Omental fat pad (tissue), 4 donors: ENCODE results near the gene PRDM16. TPM values are rescaled to one million over a fixed set of nuclear protein-coding genes. Genes with fewer than 3 reads are reported as not detected.

ENCODE experiments used
- ATAC-seq: fragments of 150-250 bp; one replicate; pipeline ENCODE4 v1.9.1; 2016; ENCODE audit warnings: mild to moderate bottlenecking, moderate library complexity; ENCODE audit not compliant: low FRiP score
- DNase-seq: peaks from one replicate; pipeline ENCODE4 v3.0.0-alpha.2; 2019; ENCODE audit warnings: low spot score
- total RNA-seq, 4 donors: library from RNA; depleted of rRNA; stranded (reverse); fragments of >200 nt; gene quantifications; one replicate each; pipeline ENCODE4 v1.1.0, GENCODE V29; 2016
- TF ChIP-seq, protein P1 (sequence below), 3 donors: fragments of 450-650 bp; IDR thresholded peaks; one replicate each; pipeline ENCODE4 v1.5.1; 2016 to 2017; ENCODE audit warnings: antibody characterized with exemption in 3 of 3, mild to moderate bottlenecking in 3 of 3, moderate library complexity in 2 of 3

PRDM16 gene
- total RNA-seq, 4 donors from 2014 or later, result 0.19 to 3.8 (median 1.8) TPM

- DNase-seq (no peak), ATAC-seq (no peak)
- TF ChIP-seq, protein P1, sequence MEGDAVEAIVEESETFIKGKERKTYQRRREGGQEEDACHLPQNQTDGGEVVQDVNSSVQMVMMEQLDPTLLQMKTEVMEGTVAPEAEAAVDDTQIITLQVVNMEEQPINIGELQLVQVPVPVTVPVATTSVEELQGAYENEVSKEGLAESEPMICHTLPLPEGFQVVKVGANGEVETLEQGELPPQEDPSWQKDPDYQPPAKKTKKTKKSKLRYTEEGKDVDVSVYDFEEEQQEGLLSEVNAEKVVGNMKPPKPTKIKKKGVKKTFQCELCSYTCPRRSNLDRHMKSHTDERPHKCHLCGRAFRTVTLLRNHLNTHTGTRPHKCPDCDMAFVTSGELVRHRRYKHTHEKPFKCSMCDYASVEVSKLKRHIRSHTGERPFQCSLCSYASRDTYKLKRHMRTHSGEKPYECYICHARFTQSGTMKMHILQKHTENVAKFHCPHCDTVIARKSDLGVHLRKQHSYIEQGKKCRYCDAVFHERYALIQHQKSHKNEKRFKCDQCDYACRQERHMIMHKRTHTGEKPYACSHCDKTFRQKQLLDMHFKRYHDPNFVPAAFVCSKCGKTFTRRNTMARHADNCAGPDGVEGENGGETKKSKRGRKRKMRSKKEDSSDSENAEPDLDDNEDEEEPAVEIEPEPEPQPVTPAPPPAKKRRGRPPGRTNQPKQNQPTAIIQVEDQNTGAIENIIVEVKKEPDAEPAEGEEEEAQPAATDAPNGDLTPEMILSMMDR (IDR thresholded peaks at IDR 0.05), result no peak
These were observed 36.5 kb upstream of the PRDM16 start for GRCh38 chr1:3032371-3033039.

DNA sequence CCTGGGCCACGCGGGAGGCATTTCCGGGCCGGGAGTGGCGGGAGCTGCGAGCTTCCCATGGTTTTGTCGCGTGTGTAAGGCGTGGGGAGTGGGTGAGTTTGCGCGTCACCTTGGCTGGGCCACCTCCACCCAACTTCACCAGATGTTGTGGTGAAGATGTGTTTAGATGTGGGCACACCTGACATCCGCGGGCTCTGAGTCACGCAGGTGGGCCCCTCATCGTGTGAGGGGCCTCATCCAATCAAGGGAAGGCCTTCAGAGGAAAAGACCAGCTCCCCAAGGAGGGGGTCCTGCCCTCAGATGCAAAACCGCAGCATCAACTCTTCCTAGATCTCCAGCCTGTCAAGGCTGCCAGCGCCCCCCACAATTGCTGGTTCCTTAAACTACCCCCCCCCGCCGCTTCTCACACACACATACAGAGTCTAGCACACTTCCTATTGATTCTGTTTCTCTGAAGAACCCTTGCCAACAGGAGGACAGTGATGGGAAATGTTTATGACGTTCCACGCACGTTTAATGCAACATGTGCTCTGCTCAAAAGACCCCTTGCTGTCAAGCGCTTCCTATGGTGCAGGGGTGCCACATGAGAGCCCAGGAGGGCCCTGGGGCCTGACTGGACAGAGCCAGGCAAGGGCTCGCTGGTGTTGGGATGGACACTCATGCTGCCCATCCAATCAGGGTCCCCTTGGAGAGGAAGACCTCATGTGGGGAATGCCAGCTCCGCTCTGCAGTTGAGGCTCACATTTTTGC, 35.8 kb upstream of the PRDM16 start:
- DNase-seq (no peak), ATAC-seq (no peak)
- TF ChIP-seq, protein P1 (IDR thresholded peaks at IDR 0.05), result no peak

DNA sequence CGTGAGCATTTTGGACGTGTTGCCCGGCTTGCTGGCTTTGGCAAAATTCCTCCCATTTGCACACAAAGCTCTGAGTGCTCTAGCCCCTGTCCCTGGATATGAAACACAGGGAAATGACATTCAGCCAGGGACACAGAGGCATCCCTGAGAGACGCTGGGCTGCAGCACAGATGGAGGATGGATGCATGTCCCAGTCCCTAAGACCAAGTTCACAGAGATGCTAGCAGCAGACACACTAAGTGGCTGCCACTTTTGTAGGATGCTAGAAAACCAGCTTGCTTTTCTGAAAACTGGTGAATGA, 35.3 kb upstream of the PRDM16 start:
- TF ChIP-seq, protein P1 (IDR thresholded peaks at IDR 0.05), result no peak
- ATAC-seq (no peak), DNase-seq (no peak)

DNA sequence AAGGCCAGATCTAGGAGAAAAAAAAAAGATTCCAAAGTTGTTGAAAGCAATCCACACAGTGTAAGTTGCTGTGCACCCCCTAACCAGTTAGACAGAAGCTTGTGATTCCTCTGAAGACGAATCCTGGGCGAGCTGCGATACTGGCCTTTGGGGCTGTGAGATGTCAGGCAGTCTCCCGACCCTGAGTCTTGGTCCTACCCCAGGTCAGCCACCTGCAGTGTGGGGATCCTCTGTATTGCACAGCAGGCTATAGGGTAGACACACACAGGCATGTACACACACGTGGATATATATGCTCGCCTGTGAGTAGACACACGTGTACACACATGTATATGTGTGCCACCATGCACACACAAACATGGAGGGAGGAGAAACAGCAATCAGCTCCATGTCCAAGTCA, 34.8 kb upstream of the PRDM16 start:
- ATAC-seq (no peak), DNase-seq (no peak)
- TF ChIP-seq, protein P1 (IDR thresholded peaks at IDR 0.05), result no peak

DNA sequence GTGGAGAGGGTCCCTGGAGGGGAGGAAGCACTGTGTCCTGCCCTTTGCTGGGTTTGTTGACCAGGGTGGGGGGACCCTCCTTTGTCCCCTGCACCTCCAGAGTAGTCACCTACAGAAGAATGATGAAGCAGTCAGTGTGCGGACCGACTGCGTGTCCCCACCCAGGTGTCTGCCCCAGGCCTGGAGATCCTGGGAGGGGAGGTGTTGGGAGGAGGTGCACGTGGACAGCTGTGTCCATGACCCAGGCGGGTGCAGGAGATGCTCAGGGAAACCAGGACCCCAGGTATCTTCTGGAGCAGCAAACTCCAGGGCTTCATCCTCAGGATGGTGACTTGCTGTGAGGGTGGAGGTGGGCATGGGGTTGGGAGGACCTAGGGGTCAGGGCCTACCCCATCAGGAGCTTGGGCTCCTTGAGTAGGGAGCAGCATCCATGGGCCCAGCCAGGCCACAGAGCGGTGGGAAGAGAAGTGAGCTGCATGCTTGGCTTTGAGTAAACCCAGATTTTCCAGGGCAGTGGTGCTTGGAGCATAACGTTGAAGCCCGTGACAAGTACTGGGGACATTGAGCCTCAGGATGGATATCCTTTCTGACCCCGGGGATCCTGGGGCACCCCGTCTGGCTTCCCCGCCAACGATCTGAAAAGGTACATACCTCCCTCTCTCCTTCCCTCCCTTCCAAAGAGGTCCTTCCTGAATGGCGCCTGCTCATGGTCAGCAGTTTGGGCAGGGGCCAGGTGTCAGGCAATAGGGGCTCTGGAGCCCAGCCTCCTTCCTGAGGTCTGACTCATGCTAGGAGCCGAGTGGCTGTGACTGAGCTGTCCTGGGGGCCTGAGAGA, 34.1 kb upstream of the PRDM16 start:
- TF ChIP-seq, protein P1 (IDR thresholded peaks at IDR 0.05), result no peak
- DNase-seq (no peak), ATAC-seq (no peak)

DNA sequence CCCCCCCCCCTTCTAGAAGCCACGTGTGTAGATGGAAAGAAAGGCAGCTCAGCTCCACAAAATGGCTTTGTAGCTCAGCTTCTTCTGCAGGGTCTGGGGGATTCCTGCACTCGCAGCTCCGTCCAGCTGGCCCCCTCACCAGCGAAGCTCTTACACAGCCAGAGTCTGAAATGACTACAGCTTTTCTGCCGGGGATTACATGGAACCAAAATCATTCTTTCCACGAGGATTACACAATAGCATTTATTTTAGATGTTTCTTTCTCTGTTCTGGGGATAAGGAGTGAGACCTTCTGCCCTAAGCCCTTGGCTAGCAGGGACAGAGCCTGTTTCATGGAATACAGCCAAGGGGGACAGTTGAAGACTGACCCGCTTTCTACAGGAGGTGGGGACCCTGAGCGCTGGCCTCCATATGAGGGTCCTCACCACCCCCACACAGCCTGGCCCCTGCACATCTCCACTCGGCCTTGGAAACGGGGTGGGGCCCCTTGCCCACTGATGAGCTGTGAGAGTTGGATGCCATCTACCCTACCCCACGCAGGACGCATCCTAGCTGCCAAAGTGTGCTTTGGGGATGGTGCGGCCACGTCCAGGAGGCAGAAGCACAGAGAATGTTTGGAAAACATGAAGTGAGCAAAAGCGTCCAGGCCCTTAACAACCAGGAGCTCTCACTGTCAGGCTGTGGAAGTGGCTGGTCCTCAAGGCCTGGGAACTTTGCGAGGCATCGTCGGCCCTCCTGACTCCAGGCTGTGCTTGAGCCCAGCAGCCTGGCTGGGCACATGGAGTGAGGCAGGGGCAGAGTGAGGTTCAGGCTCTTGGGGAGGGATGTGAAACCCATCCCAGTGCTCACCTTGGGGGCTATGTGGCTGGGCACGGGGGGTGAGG, 33.2 kb upstream of the PRDM16 start:
- TF ChIP-seq, protein P1 (IDR thresholded peaks at IDR 0.05), result no peak
- ATAC-seq (no peak), DNase-seq (no peak)
